Spleen (tissue), 11 donors: ENCODE results near the gene SMOC1. TPM values are rescaled to one million over a fixed set of nuclear protein-coding genes. Genes with fewer than 3 reads are reported as not detected.

Experiments
- DNase-seq: peaks from one replicate; pipeline ENCODE4 v3.0.0-alpha.2; 2020
- H3K27ac ChIP-seq, 8 donors: fragments of 200-600 bp; sonication (generic) in 7 of 8; 1 replicate in 4 of 8; 2 replicates in 4 of 8; pipeline versions ENCODE4 v1.5.0 to v1.8.0; 2016 to 2021; ENCODE audit warnings: inconsistent platforms in 4 of 8, mild to moderate bottlenecking in 4 of 8, moderate library complexity in 1 of 8
- H3K27me3 ChIP-seq, 7 donors: fragments of 200-600 bp; sonication (generic) in 6 of 7; replicated peaks in 1 of 7; 1 replicate in 4 of 7; 2 replicates in 3 of 7; pipeline versions ENCODE4 v1.5.0 to v1.8.0; 2016 to 2021; ENCODE audit warnings: inconsistent platforms in 3 of 7, mild to moderate bottlenecking in 1 of 7
- H3K36me3 ChIP-seq, 6 donors: fragments of 200-600 bp; sonication (generic) in 5 of 6; 1 replicate in 4 of 6; 2 replicates in 2 of 6; pipeline versions ENCODE4 v1.5.0 to v1.8.0; 2016 to 2021; ENCODE audit warnings: inconsistent platforms in 2 of 6
- H3K4me1 ChIP-seq, 6 donors: fragments of 200-600 bp; sonication (generic) in 5 of 6; 1 replicate in 3 of 6; 2 replicates in 3 of 6; pipeline versions ENCODE4 v1.5.0 to v1.8.0; 2016 to 2021; ENCODE audit warnings: inconsistent platforms in 3 of 6
- H3K4me3 ChIP-seq, 8 donors: fragments of 200-600 bp; sonication (generic) in 7 of 8; 1 replicate in 4 of 8; 2 replicates in 4 of 8; pipeline versions ENCODE4 v1.5.0 to v1.8.0; 2016 to 2021; ENCODE audit warnings: inconsistent platforms in 4 of 8, mild to moderate bottlenecking in 4 of 8, moderate library complexity in 2 of 8
- H3K9me3 ChIP-seq, 8 donors: fragments of 200-600 bp; sonication (generic) in 7 of 8; 1 replicate in 4 of 8; 2 replicates in 4 of 8; pipeline versions ENCODE4 v1.5.0 to v1.8.0; 2016 to 2021; ENCODE audit warnings: inconsistent platforms in 4 of 8
- POLR2A ChIP-seq, 3 donors: fragments of 450-650 bp; IDR thresholded peaks; one replicate each; pipeline ENCODE4 v1.5.1; 2017; ENCODE audit warnings: antibody characterized with exemption in 3 of 3, mild to moderate bottlenecking in 1 of 3
- POLR2AphosphoS5 ChIP-seq, 3 donors: sonication (generic); formaldehyde crosslinking; IDR thresholded peaks; one replicate each; pipeline ENCODE4 v1.5.1; 2017; ENCODE audit warnings: antibody characterized with exemption in 3 of 3
- WGBS, 5 donors: extraction: QIAGEN DNeasy Blood & Tissue Kit in 3 of 5; methylation state at CpG; one replicate each; pipeline versions ENCODE4 v1.1.5 to v1.1.7; 2013 to 2018; 5-methylcytosine and 5-hydroxymethylcytosine counted together
- intact Hi-C: fragments of 100-400 bp; cut with DNase I; formaldehyde crosslinking; loops from one replicate; pipeline ENCODE4 v1.15.0; 2023; ENCODE audit warnings: low total_unique reads
- polyA plus RNA-seq, 3 donors: library from polyadenylated mRNA; stranded (reverse); fragments of 200-250 nt; gene quantifications; one replicate each; pipeline ENCODE4 v1.2.1, GENCODE V29; 2013
- total RNA-seq, 7 donors: library from RNA; depleted of rRNA in 3 of 7; stranded (reverse); fragments of >200 nt in 3 of 7; fragmentation: NEBNext Ultra II Directional in 4 of 7; extraction: Animal tissue kit (Norgen Biotek cat#: 25700) in 4 of 7; gene quantifications; one replicate each; pipeline versions ENCODE4 v1.1.0 to v1.2.1, GENCODE V29; 2016 to 2021
- TF ChIP-seq, protein P1 (sequence below), 11 experiments: fragments of 200-600 bp in 7 of 11; fragments of 450-650 bp in 4 of 11; sonication (generic) in 4 of 11; IDR thresholded peaks in 8 of 11; conservative IDR thresholded peaks in 3 of 11; 1 replicate in 7 of 11; 2 replicates in 4 of 11; pipeline versions ENCODE4 v1.4.0 to v1.8.0; 2016 to 2021; ENCODE audit warnings: antibody characterized with exemption in 11 of 11, inconsistent platforms in 4 of 11, mild to moderate bottlenecking in 1 of 11
- donor health status: healthy with polysubstance abuse.
- donor health status: DM: no; HTN: no; CAD: no; lungs with moderate emphysema.
- donor health status: DM: no; HTN: no; CAD: no.
- donor health status: Bipolar disorder and iron deficiency.
- donor health status: healthy.
- donor health status: DM: no; HTN: no; CAD: no.
- donor health status: DM: yes; HTN: yes; CAD: no.

The SMOC1 gene
- total and polyA plus RNA-seq, 10 donors = 6.1 to 108 (median 29.6) TPM

DNA sequence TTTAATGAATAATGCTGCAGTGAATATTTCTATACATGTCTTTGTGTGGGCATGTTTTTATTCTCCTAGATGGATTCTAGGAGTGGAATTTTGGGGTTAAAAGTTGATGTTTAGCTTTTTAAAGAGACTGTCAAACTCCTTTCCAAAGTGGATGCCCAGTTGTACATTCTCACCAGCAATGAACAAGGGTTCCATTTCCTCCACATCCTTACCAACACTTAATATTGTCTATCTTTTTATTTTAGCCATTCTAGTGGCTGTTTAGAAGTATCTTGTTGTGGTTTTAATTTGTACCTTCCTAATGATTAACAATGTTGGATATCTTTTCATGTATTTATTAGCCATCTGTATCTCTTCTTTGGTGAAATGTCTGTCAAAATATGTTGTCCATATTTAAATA, 109.8 kb downstream of the SMOC1 start:
- H3K4me1 ChIP-seq = no peaks in the 10 kb centered on the region
- H3K27me3 ChIP-seq = peaks cover 0 to 13% (median 0%) of the 10 kb centered on the region in 7 donors
- no peak overlapping the region for H3K27ac ChIP-seq
- H3K4me3 ChIP-seq = no peak overlapping the region
- no peak for DNase-seq
- intact Hi-C loops = no loop called here
- no peaks in the 10 kb centered on the region for H3K9me3 ChIP-seq
- no peaks in the 10 kb centered on the region for H3K36me3 ChIP-seq
- TF ChIP-seq POLR2AphosphoS5 (IDR thresholded peaks at IDR 0.05) = no peak
- TF ChIP-seq, protein P1, sequence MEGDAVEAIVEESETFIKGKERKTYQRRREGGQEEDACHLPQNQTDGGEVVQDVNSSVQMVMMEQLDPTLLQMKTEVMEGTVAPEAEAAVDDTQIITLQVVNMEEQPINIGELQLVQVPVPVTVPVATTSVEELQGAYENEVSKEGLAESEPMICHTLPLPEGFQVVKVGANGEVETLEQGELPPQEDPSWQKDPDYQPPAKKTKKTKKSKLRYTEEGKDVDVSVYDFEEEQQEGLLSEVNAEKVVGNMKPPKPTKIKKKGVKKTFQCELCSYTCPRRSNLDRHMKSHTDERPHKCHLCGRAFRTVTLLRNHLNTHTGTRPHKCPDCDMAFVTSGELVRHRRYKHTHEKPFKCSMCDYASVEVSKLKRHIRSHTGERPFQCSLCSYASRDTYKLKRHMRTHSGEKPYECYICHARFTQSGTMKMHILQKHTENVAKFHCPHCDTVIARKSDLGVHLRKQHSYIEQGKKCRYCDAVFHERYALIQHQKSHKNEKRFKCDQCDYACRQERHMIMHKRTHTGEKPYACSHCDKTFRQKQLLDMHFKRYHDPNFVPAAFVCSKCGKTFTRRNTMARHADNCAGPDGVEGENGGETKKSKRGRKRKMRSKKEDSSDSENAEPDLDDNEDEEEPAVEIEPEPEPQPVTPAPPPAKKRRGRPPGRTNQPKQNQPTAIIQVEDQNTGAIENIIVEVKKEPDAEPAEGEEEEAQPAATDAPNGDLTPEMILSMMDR (IDR thresholded peaks at IDR 0.05 in 8 of 11, conservative IDR thresholded peaks at IDR 0.05 in 3 of 11) = no peak
- TF ChIP-seq POLR2A (IDR thresholded peaks at IDR 0.05) = no peak

GRCh38 chr14:69989622-69990021, 110.4 kb downstream of the SMOC1 start:
- DNase-seq = no peak
- Histone ChIP-seq H3K4me1 (no peaks in the 10 kb centered on the region), H3K27me3 (peaks cover 0 to 17% (median 0%) of the 10 kb centered on the region in 7 donors), H3K36me3 (no peaks in the 10 kb centered on the region), H3K9me3 (no peaks in the 10 kb centered on the region), H3K27ac (no peak overlapping the region), H3K4me3 (no peak overlapping the region)
- WGBS, 5 donors = 60 to 84% (median 81%) methylated on average over 3 of the region's 3 CpGs
- intact Hi-C loops = no loop called here
- no peak for TF ChIP-seq POLR2A (IDR thresholded peaks at IDR 0.05)
- TF ChIP-seq, protein P1 (IDR thresholded peaks at IDR 0.05 in 8 of 11, conservative IDR thresholded peaks at IDR 0.05 in 3 of 11) = no peak
- TF ChIP-seq POLR2AphosphoS5 (IDR thresholded peaks at IDR 0.05) = no peak

DNA sequence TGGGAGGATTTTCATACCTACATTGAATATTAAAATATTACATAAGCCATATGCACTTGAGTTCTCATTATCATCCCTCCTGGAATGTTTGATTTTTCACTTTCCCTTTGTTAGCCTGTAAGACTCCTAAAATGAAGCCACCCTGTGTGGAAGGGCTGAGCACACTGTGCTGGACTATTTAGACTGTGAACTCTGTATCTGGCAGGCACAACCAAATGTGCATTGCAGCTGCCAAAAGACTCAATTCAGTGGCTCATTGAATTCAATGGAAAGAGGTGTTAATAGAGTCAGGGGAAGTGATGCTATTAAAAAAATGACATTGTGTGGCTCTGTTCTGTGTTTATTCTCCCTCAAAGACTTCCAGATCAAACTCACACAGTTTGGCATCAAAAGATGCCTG, 111.1 kb downstream of the SMOC1 start:
- no peak for DNase-seq
- Histone ChIP-seq H3K27me3 (peaks cover 0 to 17% (median 0%) of the 10 kb centered on the region in 7 donors), H3K36me3 (no peaks in the 10 kb centered on the region), H3K4me1 (no peaks in the 10 kb centered on the region), H3K9me3 (no peaks in the 10 kb centered on the region), H3K4me3 (no peak overlapping the region), H3K27ac (no peak overlapping the region)
- TF ChIP-seq POLR2A (IDR thresholded peaks at IDR 0.05) (no peak), POLR2AphosphoS5 (IDR thresholded peaks at IDR 0.05) (no peak)
- TF ChIP-seq, protein P1 (IDR thresholded peaks at IDR 0.05 in 8 of 11, conservative IDR thresholded peaks at IDR 0.05 in 3 of 11) = no peak
- intact Hi-C loops = no loop called here

- TF ChIP-seq POLR2A (IDR thresholded peaks at IDR 0.05) (no peak), POLR2AphosphoS5 (IDR thresholded peaks at IDR 0.05) (no peak)
- H3K9me3 ChIP-seq = no peaks in the 10 kb centered on the region
- no peak for DNase-seq
- no peaks in the 10 kb centered on the region for H3K36me3 ChIP-seq
- H3K27me3 ChIP-seq = peaks cover 0 to 17% (median 0%) of the 10 kb centered on the region in 7 donors
- H3K27ac ChIP-seq = no peak overlapping the region
- no peaks in the 10 kb centered on the region for H3K4me1 ChIP-seq
- intact Hi-C loops = no loop called here
- H3K4me3 ChIP-seq = no peak overlapping the region
These were observed 112.2 kb downstream of the SMOC1 start for GRCh38 chr14:69991422-69991821.

DNA sequence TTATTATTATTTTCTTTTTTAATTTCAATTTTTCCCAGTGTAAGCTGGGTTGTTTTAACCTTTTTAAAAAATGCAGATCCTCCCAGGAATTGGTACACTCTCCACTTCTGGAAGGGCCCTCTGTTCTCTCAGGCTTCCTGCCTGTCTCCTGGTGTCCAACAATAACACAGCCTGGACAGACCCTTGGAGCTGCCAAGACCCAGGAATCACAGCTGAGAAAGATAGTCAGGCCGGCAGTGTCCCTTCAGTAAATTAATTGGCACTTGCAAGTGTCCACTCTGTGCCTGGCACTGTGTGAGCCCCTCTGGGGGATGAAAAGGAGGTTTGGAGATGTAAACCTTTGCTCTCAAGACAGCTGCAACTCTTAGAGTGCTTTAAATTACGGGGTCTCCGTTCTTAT, 113.3 kb downstream of the SMOC1 start:
- no peaks in the 10 kb centered on the region for H3K36me3 ChIP-seq
- H3K4me1 ChIP-seq = no peaks in the 10 kb centered on the region
- H3K4me3 ChIP-seq = no peak overlapping the region
- H3K27me3 ChIP-seq = peaks cover 0 to 17% (median 0%) of the 10 kb centered on the region in 7 donors
- no peak for DNase-seq
- H3K9me3 ChIP-seq = no peaks in the 10 kb centered on the region
- TF ChIP-seq, protein P1 (IDR thresholded peaks at IDR 0.05 in 8 of 11, conservative IDR thresholded peaks at IDR 0.05 in 3 of 11) = no peak
- TF ChIP-seq POLR2A (IDR thresholded peaks at IDR 0.05) (no peak), POLR2AphosphoS5 (IDR thresholded peaks at IDR 0.05) (no peak)
- WGBS, 5 donors = 83 to 88% (median 84%) methylated on average over 3 of the region's 3 CpGs
- intact Hi-C loops = no loop called here
- H3K27ac ChIP-seq = no peak overlapping the region
